Thyroid gland (tissue), 4 donors: ENCODE results near the gene CFHR3. TPM values are rescaled to one million over a fixed set of nuclear protein-coding genes. Genes with fewer than 3 reads are reported as not detected.
"Not testable (repeated sequence)": the region's sequence is repeated elsewhere in the genome, so short reads cannot be mapped to it uniquely, and the experiment has no call there.

Source experiments
- DNase-seq, 2 donors: peaks; one replicate each; pipeline ENCODE4 v3.0.0-alpha.2; 2019
- H3K27ac ChIP-seq, 3 donors: fragments of 200-600 bp; sonication (generic); 1 replicate in 2 of 3; 2 replicates in 1 of 3; pipeline ENCODE4 v1.5.1; 2016 to 2019; ENCODE audit warnings: mild to moderate bottlenecking in 1 of 3, moderate library complexity in 1 of 3
- H3K27me3 ChIP-seq: fragments of 200-600 bp; sonication (generic); one replicate; pipeline ENCODE4 v1.5.1; 2019
- H3K36me3 ChIP-seq, 2 donors: fragments of 200-600 bp; sonication (generic); one replicate each; pipeline ENCODE4 v1.5.1; 2016 to 2019
- H3K4me1 ChIP-seq, 2 donors: fragments of 200-600 bp; sonication (generic); one replicate each; pipeline ENCODE4 v1.5.1; 2017 to 2019
- H3K4me3 ChIP-seq, 3 donors: fragments of 200-600 bp; sonication (generic); replicated peaks in 1 of 3; 1 replicate in 2 of 3; 2 replicates in 1 of 3; pipeline ENCODE4 v1.5.1; 2016; ENCODE audit warnings: mild to moderate bottlenecking in 1 of 3
- H3K9me3 ChIP-seq: fragments of 200-600 bp; sonication (generic); one replicate; pipeline ENCODE4 v1.5.1; 2017
- POLR2A ChIP-seq, 2 donors: fragments of 450-650 bp; IDR thresholded peaks; one replicate each; pipeline ENCODE4 v1.6.1; 2017; ENCODE audit warnings: antibody characterized with exemption in 2 of 2, mild to moderate bottlenecking in 2 of 2, moderate library complexity in 1 of 2
- WGBS, 2 donors: methylation state at CpG; one replicate each; pipeline ENCODE4 v1.1.5; 2017; 5-methylcytosine and 5-hydroxymethylcytosine counted together
- intact Hi-C: fragments of 100-400 bp; cut with DNase I; formaldehyde crosslinking; loops from one replicate; pipeline ENCODE4 v1.15.1; 2023
- total RNA-seq, 4 donors: library from RNA; depleted of rRNA; stranded (reverse); fragments of >200 nt; gene quantifications; one replicate each; pipeline ENCODE4 v1.2.3, GENCODE V29; 2016
- TF ChIP-seq, protein P1 (sequence below), 6 experiments: fragments of 200-600 bp in 3 of 6; fragments of 450-650 bp in 3 of 6; sonication (generic) in 3 of 6; IDR thresholded peaks; one replicate each; pipeline ENCODE4 v1.5.1; 2016 to 2019; ENCODE audit warnings: antibody characterized with exemption in 6 of 6, mild to moderate bottlenecking in 2 of 6, inconsistent platforms in 1 of 6, moderate library complexity in 1 of 6

Gene CFHR3
- total RNA-seq, 4 donors from 2014 or later = 0.22 to 1.5 (median 0.27) TPM; not detected in 1

DNA sequence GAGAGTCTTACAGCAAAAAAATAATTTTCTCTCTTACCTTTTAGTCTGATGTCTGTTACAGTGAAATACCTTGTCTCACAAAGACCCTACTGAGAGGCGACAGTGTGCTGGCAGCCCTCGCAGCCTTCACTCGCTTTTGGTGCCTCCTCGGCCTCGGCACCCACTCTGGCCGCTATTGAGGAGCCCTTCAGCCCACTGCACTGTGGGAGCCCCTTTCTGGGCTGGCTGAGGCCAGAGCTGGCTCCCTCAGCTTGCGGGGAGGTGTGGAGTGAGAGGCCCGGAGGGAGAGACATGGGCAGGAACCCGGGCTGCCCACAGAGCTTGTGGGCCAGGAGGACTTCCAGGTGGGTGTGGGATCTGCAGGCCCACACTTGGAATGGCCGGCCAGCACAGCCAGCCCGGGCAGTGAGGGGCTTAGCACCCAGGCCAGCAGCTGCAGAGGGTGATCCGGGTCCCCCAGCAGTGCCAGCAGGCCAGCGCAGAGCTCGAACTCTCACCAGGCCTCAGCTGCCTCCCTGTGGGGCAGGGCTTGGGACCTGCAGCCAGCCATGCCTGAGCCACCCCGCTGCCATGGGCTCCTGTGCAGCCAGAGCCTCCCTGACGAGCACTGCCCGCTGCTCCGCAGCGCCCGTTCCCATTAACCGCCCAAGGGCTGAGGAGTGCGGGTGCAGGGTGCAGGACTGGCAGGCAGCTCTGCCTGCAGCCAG is 34.0 kb downstream of the CFHR3 start:
- Histone ChIP-seq H3K27me3 (no peaks in the 10 kb centered on the region), H3K27ac (no peak overlapping the region), H3K4me1 (no peaks in the 10 kb centered on the region), H3K36me3 (no peaks in the 10 kb centered on the region), H3K9me3 (no peaks in the 10 kb centered on the region), H3K4me3 (no peak overlapping the region)
- TF ChIP-seq, protein P1, sequence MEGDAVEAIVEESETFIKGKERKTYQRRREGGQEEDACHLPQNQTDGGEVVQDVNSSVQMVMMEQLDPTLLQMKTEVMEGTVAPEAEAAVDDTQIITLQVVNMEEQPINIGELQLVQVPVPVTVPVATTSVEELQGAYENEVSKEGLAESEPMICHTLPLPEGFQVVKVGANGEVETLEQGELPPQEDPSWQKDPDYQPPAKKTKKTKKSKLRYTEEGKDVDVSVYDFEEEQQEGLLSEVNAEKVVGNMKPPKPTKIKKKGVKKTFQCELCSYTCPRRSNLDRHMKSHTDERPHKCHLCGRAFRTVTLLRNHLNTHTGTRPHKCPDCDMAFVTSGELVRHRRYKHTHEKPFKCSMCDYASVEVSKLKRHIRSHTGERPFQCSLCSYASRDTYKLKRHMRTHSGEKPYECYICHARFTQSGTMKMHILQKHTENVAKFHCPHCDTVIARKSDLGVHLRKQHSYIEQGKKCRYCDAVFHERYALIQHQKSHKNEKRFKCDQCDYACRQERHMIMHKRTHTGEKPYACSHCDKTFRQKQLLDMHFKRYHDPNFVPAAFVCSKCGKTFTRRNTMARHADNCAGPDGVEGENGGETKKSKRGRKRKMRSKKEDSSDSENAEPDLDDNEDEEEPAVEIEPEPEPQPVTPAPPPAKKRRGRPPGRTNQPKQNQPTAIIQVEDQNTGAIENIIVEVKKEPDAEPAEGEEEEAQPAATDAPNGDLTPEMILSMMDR (IDR thresholded peaks at IDR 0.05) = no peak
- TF ChIP-seq POLR2A (IDR thresholded peaks at IDR 0.05) = no peak
- intact Hi-C loops = no loop called here
- DNase-seq = no peak
- 93 to 98% methylated on average over 6 to 7 of the region's 22 CpGs for WGBS, 2 donors

DNA sequence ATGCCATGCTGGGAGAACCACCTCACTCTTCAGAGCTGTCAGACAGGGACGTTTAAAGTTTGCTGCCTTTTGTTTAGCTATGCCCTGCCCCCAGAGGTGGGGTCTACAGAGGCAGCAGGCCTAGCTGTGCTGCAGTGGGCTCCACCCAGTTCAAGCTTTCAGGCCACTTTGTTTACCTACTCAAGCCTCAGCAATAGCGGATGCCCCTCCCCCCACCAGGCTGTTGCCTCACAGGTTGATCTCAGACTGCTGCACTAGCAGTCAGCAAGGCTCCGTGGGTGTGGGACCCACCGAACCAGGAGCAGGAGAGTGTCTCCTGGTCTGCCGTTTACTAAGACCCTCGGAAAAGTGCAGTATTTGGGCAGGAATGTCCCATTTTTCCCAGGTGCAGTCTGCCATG is 42.8 kb downstream of the CFHR3 start:
- H3K27me3 ChIP-seq, DNase-seq, H3K4me3 ChIP-seq, H3K27ac ChIP-seq, H3K36me3 ChIP-seq, H3K9me3 ChIP-seq, intact Hi-C loops, H3K4me1 ChIP-seq: not testable (repeated sequence)
- 60 to 78% methylated on average over 2 to 6 of the region's 6 CpGs for WGBS, 2 donors

DNA sequence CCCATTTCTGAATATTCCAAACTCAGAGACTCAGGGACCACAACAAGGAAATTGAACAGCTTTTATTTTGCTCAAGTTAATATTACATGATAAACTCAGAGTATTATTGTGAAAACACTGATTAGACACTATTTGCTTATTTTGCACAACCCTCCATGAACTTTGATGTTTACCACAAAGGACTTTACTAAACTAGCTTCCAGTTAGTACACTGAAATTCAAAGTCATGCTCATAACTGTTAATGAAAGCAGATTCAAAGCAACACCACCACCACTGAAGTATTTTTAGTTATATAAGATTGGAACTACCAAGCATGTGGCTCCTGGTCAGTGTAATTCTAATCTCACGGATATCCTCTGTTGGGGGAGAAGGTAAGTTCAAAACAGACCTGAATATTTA is 44.9 kb downstream of the CFHR3 start, which contains the start of gene CFHR1:
Gene CFHR1, plus strand, starts transcription at position 201 of the 400 bp plus-strand sequence. Its CDS starts 114 bp downstream, at position 315.
- H3K27ac ChIP-seq, H3K9me3 ChIP-seq, intact Hi-C loops, H3K4me1 ChIP-seq, H3K36me3 ChIP-seq, H3K27me3 ChIP-seq, H3K4me3 ChIP-seq, DNase-seq: not testable (repeated sequence)
- no CpG with 5 or more reads among the region's 1 CpG for WGBS, 2 donors

DNA sequence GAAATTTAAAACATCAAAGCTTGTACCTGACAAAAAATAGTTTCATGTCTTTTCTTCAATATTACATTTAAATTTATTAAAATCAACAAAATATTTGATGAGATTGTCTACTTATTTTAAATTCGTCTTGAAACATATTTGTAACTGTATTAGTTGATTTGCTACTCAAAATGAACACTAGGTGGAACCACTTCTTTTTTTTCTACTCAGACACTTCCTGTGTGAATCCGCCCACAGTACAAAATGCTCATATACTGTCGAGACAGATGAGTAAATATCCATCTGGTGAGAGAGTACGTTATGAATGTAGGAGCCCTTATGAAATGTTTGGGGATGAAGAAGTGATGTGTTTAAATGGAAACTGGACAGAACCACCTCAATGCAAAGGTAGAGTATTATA is 53.2 kb downstream of the CFHR3 start:
- H3K9me3 ChIP-seq, H3K4me3 ChIP-seq, H3K27me3 ChIP-seq, H3K27ac ChIP-seq, H3K4me1 ChIP-seq, DNase-seq, intact Hi-C loops, H3K36me3 ChIP-seq: not testable (repeated sequence)
- TF ChIP-seq, protein P1 (IDR thresholded peaks at IDR 0.05) = peak in 3 of 6 experiments; percentile 8 to 39 (median 27)
- 3 to 4% methylated on average over 4 of the region's 4 CpGs for WGBS, 2 donors

Other genes with a start within 250 kb of the CFHR3 start
- gene KCNT2, start 166.4 kb upstream of the CFHR3 start, total RNA-seq = 10 to 100 TPM in 1 of 4 donors, 1 to 10 TPM in 3; 3.7 to 18.5 (median 6.5) TPM
- gene CFH, start 122.8 kb upstream of the CFHR3 start, total RNA-seq = 100 to 1,000 TPM in 3 of 4 donors, 10 to 100 TPM in 1; 93.0 to 422 (median 229) TPM
- not detected for gene CFHR1, start 44.9 kb downstream of the CFHR3 start, total RNA-seq
- gene CFHR4, start 113.2 kb downstream of the CFHR3 start, total RNA-seq = not detected
- not detected for gene CFHR2, start 168.9 kb downstream of the CFHR3 start, total RNA-seq
- gene CFHR5, start 202.7 kb downstream of the CFHR3 start, total RNA-seq = not detected